Measurements from ENCODE around the gene APRT. TPM values are rescaled to one million over a fixed set of nuclear protein-coding genes. Genes with fewer than 3 reads are reported as not detected.

The APRT gene
- total and polyA plus RNA-seq, 2 of the 4 experiments (the other 2 are of a cell fraction), result 40.5 to 157 TPM

GRCh38 chr16:88763502-88764053, 48.1 kb downstream of the APRT start:
- Histone ChIP-seq H3K4me2 (ENCODE audit: low read depth, low read length) (no peak overlapping the region), H2BK120ac (ENCODE audit: low read depth, low read length) (no peak overlapping the region), H3K27ac (ENCODE audit: insufficient read depth, low read length) (no peak overlapping the region), H2BK15ac (ENCODE audit: low read depth, low read length) (no peak overlapping the region; the same call in 2 of the 3 replicates), H3K4me3 (ENCODE audit: insufficient read depth, low read depth, low read length) (no peak overlapping the region), H4K20me1 (ENCODE audit: insufficient read depth, low read length) (peaks cover 100% of the 10 kb centered on the region), H3K23ac (ENCODE audit: low read depth, low read length) (peak overlapping the region; percentile 69; the same call in 1 of the 2 replicates), H3K9ac (ENCODE audit: low read depth, low read length) (no peak overlapping the region), H3K9me3 (ENCODE audit: control insufficient read depth, insufficient read depth, low read length) (no peaks in the 10 kb centered on the region), H4K91ac (ENCODE audit: insufficient read depth, low read depth, low read length) (peak overlapping the region; percentile 40; the same call in 1 of the 2 replicates), H3K36me3 (ENCODE audit: control insufficient read depth, insufficient read depth, low read length) (peaks cover 8% of the 10 kb centered on the region), H2BK20ac (ENCODE audit: low read depth, low read length) (no peak overlapping the region), H4K5ac (ENCODE audit: low read depth, low read length) (no peak overlapping the region), H4K8ac (ENCODE audit: low read depth in 2 of 2, low read length in 2 of 2) (no peak overlapping the region), H3K79me1 (ENCODE audit: low read depth in 1 of 2, low read length in 2 of 2) (peaks cover 12 to 97% of the 10 kb centered on the region in 2 experiments; a peak in 3 of 4 replicates), H3K4ac (ENCODE audit: low read depth, low read length) (peak overlapping the region; percentile 52), H3K14ac (replicated peaks; ENCODE audit: low read depth, low read length) (peak overlapping the region; percentile 48; the same call in 1 of the 2 replicates), H2AK5ac (ENCODE audit: low read depth, low read length) (0 out of 2 replicates have a peak overlapping the region, but pooled peaks have one; percentile 37), H3K18ac (ENCODE audit: low read depth, low read length) (no peak overlapping the region), H2AFZ (replicated peaks; ENCODE audit: low read length, poor library complexity) (peak overlapping the region; percentile 66), H3K27me3 (ENCODE audit: control insufficient read depth, insufficient read depth, low read length) (no peaks in the 10 kb centered on the region), H2AK9ac (replicated peaks; ENCODE audit: low read depth, low read length, poor library complexity) (peak overlapping the region; percentile 85), H3K9me1 (ENCODE audit: insufficient read depth, low read length) (peaks cover 31% of the 10 kb centered on the region), H3K4me1 (ENCODE audit: control insufficient read depth, insufficient read depth, low read length) (peaks cover 39% of the 10 kb centered on the region), H3K56ac (ENCODE audit: extremely low read depth, insufficient read depth, low read length) (peak overlapping the region; percentile 21; the same call in 1 of the 2 replicates), H2BK5ac (ENCODE audit: low read depth, low read length, poor library complexity, severe bottlenecking) (no peak overlapping the region)
- CTCF ChIA-PET, result interaction anchor here (1.0 kb wide), 1 partner anchor 26 kb away, joined by 3 read pairs; no protein-coding TSS in a partner anchor
- DNase-seq (no peak), ATAC-seq (ENCODE audit: low read depth) (peak; percentile 15)
- WGBS, 2 experiments (ENCODE audit: extremely low coverage in 2 of 2, insufficient read length in 1 of 2), result 71% methylated on average over 5 of the region's 14 CpGs; no CpG with 5 or more reads in 1 of the 2 experiments
- intact Hi-C loops (cut with micrococcal nuclease), result no loop called here
- dilution Hi-C loops (cut with HindIII; ENCODE audit: low sequenced_read_pairs, unreplicated experiment), result no loop called here
- POLR2A ChIA-PET (ENCODE audit: unreplicated experiment), result interaction anchor here (0.7 kb wide), 1 partner anchor 9 kb away, joined by 3 read pairs; no protein-coding TSS in a partner anchor
- no TSS peak for BruUV-seq (replicated peaks)
- in situ Hi-C loops (cut with MboI; ENCODE audit: low sequenced_read_pairs), result no loop called here
- TF ChIP-seq MXI1 (IDR thresholded peaks at IDR 0.05; ENCODE audit: borderline replicate concordance, low read depth, low read length) (no peak), ELK1 (IDR thresholded peaks at IDR 0.05; ENCODE audit: borderline replicate concordance, low read depth, low read length) (no peak), FOS (IDR thresholded peaks at IDR 0.05; ENCODE audit: low read depth, low read length) (no peak), POLR2A (IDR thresholded peaks at IDR 0.05; ENCODE audit: low read depth, low read length) (no peak), RFX5 (IDR thresholded peaks at IDR 0.05; ENCODE audit: low read depth, low read length) (no peak), RCOR1 (IDR thresholded peaks at IDR 0.05; ENCODE audit: insufficient replicate concordance, low read length) (no peak), USF2 (IDR thresholded peaks at IDR 0.05; ENCODE audit: low read depth, low read length) (no peak), CEBPB (IDR thresholded peaks at IDR 0.05; ENCODE audit: low read depth, low read length) (no peak), SMC3 (IDR thresholded peaks at IDR 0.05; ENCODE audit: low read depth, low read length) (no peak), NFE2L2 (IDR thresholded peaks at IDR 0.05; ENCODE audit: low read depth, low read length) (no peak), BHLHE40 (IDR thresholded peaks at IDR 0.05; ENCODE audit: low read depth, low read length) (no peak), CHD1 (IDR thresholded peaks at IDR 0.05; ENCODE audit: low read depth, low read length) (no peak), CTCF (conservative IDR thresholded peaks at IDR 0.05; ENCODE audit: low read depth, low read length) (no peak), MAZ (IDR thresholded peaks at IDR 0.05; ENCODE audit: borderline replicate concordance, low read depth, low read length) (no peak), RAD21 (IDR thresholded peaks at IDR 0.05; ENCODE audit: low read length) (no peak)

Data from IMR-90 (cell line).